ENCODE data around the gene OR8A1.

DNA sequence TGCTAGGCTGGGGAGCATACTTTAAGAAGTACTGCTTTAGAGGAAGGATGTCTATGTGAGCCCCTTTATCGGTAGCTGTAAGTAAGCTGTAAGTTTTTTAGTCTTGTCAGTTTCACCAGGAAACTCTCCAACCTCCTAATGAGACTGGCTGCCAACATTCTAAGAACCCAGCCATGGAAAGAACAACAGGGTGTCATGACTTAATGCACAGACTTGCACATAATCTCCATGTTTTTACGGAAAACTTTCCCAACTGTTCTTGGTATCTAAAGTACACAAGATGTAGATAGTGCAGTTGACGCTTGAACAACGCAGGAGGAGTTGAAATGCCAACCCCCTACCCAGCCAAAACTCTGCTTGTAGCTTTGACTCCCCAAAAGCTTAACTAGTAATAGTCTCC lies 9.0 kb downstream of the OR8A1 start:
- no peak for TF ChIP-seq CTCF (IDR thresholded peaks at IDR 0.05; ENCODE audit: low read length)
- no peak for TF ChIP-seq EZH2 (IDR thresholded peaks at IDR 0.05; ENCODE audit: borderline replicate concordance, low read length)
